ENCODE measurements around the gene WDR35.
A peak's percentile ranks its signal among the peaks of the same experiment; 100 is the strongest.

WDR35 gene

GRCh38 chr2:20019747-20020146 lies 29.8 kb upstream of the WDR35 start:
- no peaks in the 10 kb centered on the region for H3K79me2 ChIP-seq (ENCODE audit: low read length)
- no peaks in the 10 kb centered on the region for H4K20me1 ChIP-seq (ENCODE audit: insufficient read depth, low read length)
- no peak for DNase-seq
- no peaks in the 10 kb centered on the region for H3K4me1 ChIP-seq (ENCODE audit: low read length)
- H3K9me2 ChIP-seq (replicated peaks; ENCODE audit: insufficient read depth, low read length): no peaks in the 10 kb centered on the region
- no peak overlapping the region for H3K4me3 ChIP-seq (ENCODE audit: low read length)
- H2AFZ ChIP-seq (ENCODE audit: low read length): no peak overlapping the region
- TF ChIP-seq EZH2 (optimal IDR thresholded peaks at IDR 0.05; ENCODE audit: low read depth, low read length) (no peak), CTCF (IDR thresholded peaks at IDR 0.05; ENCODE audit: low read length) (no peak), EZH2phosphoT487 (IDR thresholded peaks at IDR 0.05; ENCODE audit: low read length) (no peak)
- no peak overlapping the region for H3K27ac ChIP-seq (ENCODE audit: low read length)
- no peak overlapping the region for H3K9ac ChIP-seq (ENCODE audit: low read length)
- H3K4me2 ChIP-seq (ENCODE audit: low read depth, low read length): no peak overlapping the region
- H3K27me3 ChIP-seq (replicated peaks; ENCODE audit: insufficient read depth, low read length): no peaks in the 10 kb centered on the region
- no peaks in the 10 kb centered on the region for H3F3A ChIP-seq (ENCODE audit: insufficient read depth, low read length)
- H3K36me3 ChIP-seq (replicated peaks; ENCODE audit: insufficient read depth, low read length): no peaks in the 10 kb centered on the region
- H3K9me3 ChIP-seq (replicated peaks; ENCODE audit: insufficient read depth, low read length): no peaks in the 10 kb centered on the region

GRCh38 chr2:20018601-20019152 lies 28.8 kb upstream of the WDR35 start:
- no peaks in the 10 kb centered on the region for H3K4me1 ChIP-seq (ENCODE audit: low read length)
- no peak overlapping the region for H3K4me2 ChIP-seq (ENCODE audit: low read depth, low read length)
- H3K9me3 ChIP-seq (replicated peaks; ENCODE audit: insufficient read depth, low read length): no peaks in the 10 kb centered on the region
- H3K9ac ChIP-seq (ENCODE audit: low read length): no peak overlapping the region
- no peaks in the 10 kb centered on the region for H3K9me2 ChIP-seq (replicated peaks; ENCODE audit: insufficient read depth, low read length)
- no peaks in the 10 kb centered on the region for H3K79me2 ChIP-seq (ENCODE audit: low read length)
- no peaks in the 10 kb centered on the region for H4K20me1 ChIP-seq (ENCODE audit: insufficient read depth, low read length)
- TF ChIP-seq EZH2phosphoT487 (IDR thresholded peaks at IDR 0.05; ENCODE audit: low read length) (no peak), EZH2 (optimal IDR thresholded peaks at IDR 0.05; ENCODE audit: low read depth, low read length) (no peak), CTCF (IDR thresholded peaks at IDR 0.05; ENCODE audit: low read length) (no peak)
- no peak for DNase-seq
- no peak overlapping the region for H2AFZ ChIP-seq (ENCODE audit: low read length)
- no peak overlapping the region for H3K27ac ChIP-seq (ENCODE audit: low read length)
- H3F3A ChIP-seq (ENCODE audit: insufficient read depth, low read length): no peaks in the 10 kb centered on the region
- H3K27me3 ChIP-seq (replicated peaks; ENCODE audit: insufficient read depth, low read length): peaks cover 3% of the 10 kb centered on the region
- no peaks in the 10 kb centered on the region for H3K36me3 ChIP-seq (replicated peaks; ENCODE audit: insufficient read depth, low read length)
- H3K4me3 ChIP-seq (ENCODE audit: low read length): no peak overlapping the region

GRCh38 chr2:20016346-20016745 lies 26.4 kb upstream of the WDR35 start:
- H3K79me2 ChIP-seq (ENCODE audit: low read length): no peaks in the 10 kb centered on the region
- H3K4me2 ChIP-seq (ENCODE audit: low read depth, low read length): no peak overlapping the region
- no peak overlapping the region for H2AFZ ChIP-seq (ENCODE audit: low read length)
- H3K4me1 ChIP-seq (ENCODE audit: low read length): no peaks in the 10 kb centered on the region
- no peaks in the 10 kb centered on the region for H3F3A ChIP-seq (ENCODE audit: insufficient read depth, low read length)
- H3K9me3 ChIP-seq (replicated peaks; ENCODE audit: insufficient read depth, low read length): no peaks in the 10 kb centered on the region
- no peak overlapping the region for H3K9ac ChIP-seq (ENCODE audit: low read length)
- H4K20me1 ChIP-seq (ENCODE audit: insufficient read depth, low read length): no peaks in the 10 kb centered on the region
- no peaks in the 10 kb centered on the region for H3K9me2 ChIP-seq (replicated peaks; ENCODE audit: insufficient read depth, low read length)
- no peak overlapping the region for H3K4me3 ChIP-seq (ENCODE audit: low read length)
- peaks cover 23% of the 10 kb centered on the region for H3K27me3 ChIP-seq (replicated peaks; ENCODE audit: insufficient read depth, low read length)
- H3K27ac ChIP-seq (ENCODE audit: low read length): no peak overlapping the region
- TF ChIP-seq CTCF (IDR thresholded peaks at IDR 0.05; ENCODE audit: low read length): peak; percentile 16
- TF ChIP-seq EZH2 (optimal IDR thresholded peaks at IDR 0.05; ENCODE audit: low read depth, low read length): no peak
- no peak for TF ChIP-seq EZH2phosphoT487 (IDR thresholded peaks at IDR 0.05; ENCODE audit: low read length)
- H3K36me3 ChIP-seq (replicated peaks; ENCODE audit: insufficient read depth, low read length): no peaks in the 10 kb centered on the region
- DNase-seq: no peak

Data from MM.1S (cell line).